ELR (cell line): ENCODE data around the gene TMEM267.
"Not testable (repeated sequence)": the region's sequence is repeated elsewhere in the genome, so short reads cannot be mapped to it uniquely, and the experiment has no call there.

Experiments used
- DNase-seq: peaks from one replicate; pipeline ENCODE4 v3.0.0-alpha.2; 2015; ENCODE audit warnings: low read depth

The TMEM267 gene

DNA sequence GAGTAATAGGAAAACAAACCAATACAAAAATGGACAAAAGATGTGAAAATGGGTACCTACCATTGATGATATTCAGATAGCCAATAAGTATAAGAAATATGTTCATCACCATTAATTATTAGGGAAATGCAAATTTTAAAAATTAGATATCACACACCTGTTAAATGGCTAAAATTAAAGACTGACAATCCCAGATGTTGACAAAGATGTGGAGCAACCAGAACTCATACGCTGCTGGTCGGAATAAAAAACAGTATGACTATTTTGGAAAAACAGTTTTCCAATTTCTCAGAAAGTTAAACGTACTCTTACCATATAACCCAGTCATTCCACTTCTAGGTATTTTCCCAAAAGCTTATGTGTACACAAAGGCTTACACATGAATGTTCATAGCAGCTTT lies 27.1 kb downstream of the TMEM267 start:
- no peak for DNase-seq

- not testable (repeated sequence) for DNase-seq
These were observed 42.1 kb downstream of the TMEM267 start for GRCh38 chr5:43441575-43441974.

DNA sequence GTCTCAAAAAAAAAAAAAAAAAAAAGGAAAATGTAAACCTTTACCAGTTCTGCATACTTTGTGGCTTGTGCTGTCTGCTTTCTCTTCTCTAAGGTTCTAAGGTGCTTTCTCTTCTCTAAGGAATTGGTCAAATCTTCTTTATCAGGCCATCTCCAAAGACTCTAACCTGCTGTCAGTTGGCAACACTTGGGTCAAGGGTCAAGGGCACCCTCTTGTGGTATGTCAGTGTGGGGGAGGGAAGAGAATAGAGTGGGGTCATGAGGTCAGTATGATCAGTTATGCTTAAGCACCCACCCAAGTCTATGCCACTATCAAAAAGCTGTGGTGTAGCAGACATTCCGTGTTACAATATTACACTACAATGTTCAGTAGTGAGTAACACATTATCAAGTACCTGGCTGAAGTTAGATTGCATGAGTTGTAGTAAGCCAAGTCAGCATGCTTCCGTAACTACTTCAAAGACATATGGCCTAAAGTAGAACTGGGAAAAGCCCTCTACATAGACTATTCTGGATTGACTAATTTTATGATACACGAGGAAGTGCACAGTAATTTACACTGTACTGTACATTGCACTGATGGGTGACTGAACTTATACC lies 46.5 kb downstream of the TMEM267 start:
- DNase-seq: no peak

GRCh38 chr5:43433382-43433781 lies 50.3 kb downstream of the TMEM267 start:
- DNase-seq: no peak

- no peak for DNase-seq
These were observed 50.9 kb downstream of the TMEM267 start for GRCh38 chr5:43432486-43433375.

- DNase-seq: no peak
These were observed 54.0 kb downstream of the TMEM267 start for GRCh38 chr5:43429706-43430105.

DNA sequence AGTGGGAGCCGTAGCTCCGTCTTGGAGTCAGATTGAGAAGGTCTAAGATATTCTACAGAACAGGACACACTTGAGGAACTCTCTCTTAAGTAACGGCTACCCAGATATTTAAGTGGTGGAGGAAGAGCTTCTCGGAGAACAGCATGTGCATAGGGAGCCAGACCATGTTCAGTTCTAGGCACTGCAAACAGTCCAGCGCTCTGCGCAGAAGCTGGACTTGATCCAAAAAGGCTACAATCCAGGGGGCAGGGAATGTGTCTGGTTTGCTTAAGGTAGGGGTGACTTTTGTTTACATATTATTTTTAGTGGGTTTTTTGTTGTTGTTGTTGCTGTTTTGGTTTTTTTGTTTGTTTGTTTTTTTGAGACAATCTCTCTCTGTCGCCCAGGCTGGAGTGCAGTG lies 54.6 kb downstream of the TMEM267 start:
- DNase-seq: no peak

DNA sequence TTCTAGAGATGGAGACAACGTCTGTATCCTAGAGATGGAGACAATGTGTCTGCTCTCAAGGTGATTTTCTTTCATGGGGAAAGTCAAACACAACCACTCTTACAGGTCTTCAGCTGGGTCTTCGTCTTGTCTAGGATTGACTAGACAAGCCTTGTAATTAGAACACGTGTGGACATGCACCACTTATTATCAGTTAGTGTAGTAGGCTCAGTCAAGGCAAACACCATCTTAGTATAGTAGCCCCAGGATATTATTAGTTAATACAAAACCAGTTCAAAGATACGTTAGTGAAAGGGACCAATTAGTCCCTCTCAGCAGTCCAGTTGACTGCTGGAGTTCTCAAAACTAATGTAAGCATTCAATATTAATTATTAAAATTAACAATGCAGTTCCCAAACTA lies 56.4 kb downstream of the TMEM267 start:
- no peak for DNase-seq

DNA sequence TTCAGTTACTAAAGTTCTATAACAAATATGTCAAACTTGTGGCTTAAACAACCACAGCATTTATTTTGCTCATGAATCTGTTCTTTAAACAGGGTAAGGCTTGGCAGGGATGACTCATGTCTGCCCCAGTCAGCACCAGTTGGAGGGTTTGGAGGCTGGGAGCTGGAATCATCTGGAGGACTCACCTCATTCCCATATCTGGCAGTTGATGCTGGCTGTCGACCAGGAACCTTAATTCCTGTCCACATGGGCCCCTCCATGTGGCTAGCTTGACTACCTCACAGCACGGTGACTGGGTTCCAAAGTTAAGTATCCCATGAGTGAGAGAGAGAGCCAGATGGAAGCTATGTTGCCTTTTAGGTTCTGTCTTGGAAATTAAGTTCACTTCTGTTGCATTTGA lies 57.7 kb downstream of the TMEM267 start:
- peak; percentile 74 for DNase-seq

DNA sequence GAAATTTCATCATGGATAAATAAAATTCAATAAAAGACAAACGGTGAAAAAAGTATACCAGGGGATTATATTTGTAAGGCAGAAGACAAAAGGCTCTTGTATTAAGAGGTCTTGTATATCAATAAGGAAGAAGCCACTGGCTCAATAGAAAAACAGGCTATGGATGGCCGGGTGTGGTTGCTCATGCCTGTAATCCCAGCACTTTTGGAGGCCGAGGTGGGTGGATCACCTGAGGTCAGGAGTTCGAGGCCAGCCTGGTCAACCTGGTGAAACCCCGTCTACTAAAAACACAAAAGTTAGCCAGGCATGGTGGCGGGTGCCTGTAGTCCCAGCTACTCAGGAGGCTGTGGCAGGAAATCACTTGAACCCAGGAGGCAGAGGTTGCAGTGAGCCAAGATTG lies 60.6 kb downstream of the TMEM267 start:
- DNase-seq: not testable (repeated sequence)

GRCh38 chr5:43422143-43422542 lies 61.5 kb downstream of the TMEM267 start:
- DNase-seq: peak; percentile 22

- DNase-seq: no peak
These were observed 62.1 kb downstream of the TMEM267 start for GRCh38 chr5:43421450-43422133.

DNA sequence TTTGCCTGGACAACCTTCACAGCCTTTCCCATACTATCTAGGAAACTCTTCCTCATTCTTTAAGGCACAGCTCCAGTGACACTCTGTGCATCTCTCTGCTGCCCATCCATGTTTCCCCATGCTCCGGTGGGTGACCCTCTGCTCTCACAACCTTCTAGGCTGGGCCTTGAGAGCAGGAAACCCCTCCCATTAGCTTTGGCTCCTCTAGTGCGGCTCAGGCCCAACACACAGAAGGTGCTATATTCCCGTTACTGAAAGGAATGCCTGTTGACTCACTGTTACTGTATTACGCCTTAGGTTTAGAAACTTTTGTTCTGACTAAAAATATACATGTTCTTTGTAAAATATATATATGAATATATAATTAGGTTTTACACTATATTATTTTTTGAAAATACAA lies 63.4 kb downstream of the TMEM267 start:
- DNase-seq: no peak

GRCh38 chr5:43418561-43418960 lies 65.1 kb downstream of the TMEM267 start:
- DNase-seq: no peak

DNA sequence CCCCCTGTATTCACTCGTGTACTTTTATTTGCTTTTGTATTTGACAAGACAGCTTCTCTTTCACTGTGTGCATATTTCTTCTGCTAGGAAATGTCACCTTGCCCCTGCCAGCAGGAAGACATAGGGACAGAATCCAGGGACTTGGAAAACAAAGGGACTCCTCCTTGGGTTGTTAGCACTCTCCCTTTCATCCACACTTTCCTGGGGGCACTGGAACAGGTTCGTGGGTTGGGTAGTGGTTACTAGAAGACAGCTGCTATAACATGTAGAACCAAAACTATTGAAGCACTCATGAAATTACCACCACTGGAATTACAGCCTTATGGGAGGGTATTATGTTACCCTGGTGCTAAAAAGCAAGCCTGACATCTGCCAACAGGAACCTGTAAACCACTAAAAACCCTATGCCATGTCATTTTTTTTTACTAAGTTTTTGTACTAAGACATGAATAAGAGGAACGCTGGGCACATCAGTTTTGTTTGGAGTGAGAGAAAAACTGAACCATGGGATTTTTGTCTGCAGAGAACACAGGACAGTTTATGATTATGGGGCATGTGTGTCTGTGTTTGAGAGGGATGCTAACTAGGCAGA lies 66.8 kb downstream of the TMEM267 start:
- DNase-seq: no peak

DNA sequence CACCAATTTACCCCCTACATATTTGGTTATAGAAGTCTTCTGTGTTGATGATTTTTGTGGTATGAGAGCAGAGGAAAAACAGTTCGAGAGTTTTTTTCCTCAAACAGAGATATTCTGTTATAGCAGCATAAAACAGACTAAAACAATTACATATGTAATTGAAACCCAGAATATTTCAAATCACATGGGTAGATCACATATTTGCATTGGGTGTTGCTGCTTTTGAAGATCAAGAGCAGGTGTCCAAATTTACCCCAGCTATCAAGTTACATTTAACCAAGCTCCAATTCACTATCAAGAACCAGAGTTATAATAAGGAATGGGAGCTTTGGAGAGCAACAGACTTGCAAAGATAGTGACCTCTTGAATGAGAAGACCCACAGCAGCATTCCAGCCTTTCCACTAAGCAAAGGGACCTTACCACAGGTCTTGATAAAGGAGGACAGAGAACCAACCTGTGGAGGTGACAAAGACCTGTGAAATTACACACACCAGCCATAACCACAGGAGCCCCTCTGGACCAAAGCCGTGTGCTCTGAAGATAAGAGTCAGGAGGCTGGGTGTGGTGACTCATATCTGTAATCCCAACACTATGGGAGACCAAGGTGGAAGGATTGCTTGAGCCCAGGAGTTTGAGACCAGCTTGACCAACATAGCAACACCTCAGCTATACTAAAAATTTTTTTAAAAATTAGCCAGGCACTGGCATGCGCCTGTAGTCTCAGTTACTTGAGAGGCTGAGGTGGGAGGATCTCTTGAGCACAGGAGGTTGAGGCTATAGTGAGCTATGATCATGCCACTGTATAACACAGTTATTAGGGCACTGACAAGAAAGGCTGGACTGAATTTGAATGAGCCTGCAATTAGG lies 67.5 kb downstream of the TMEM267 start:
- peak; percentile 8 for DNase-seq

GRCh38 chr5:43413966-43414365 lies 69.7 kb downstream of the TMEM267 start:
- DNase-seq: no peak

DNA sequence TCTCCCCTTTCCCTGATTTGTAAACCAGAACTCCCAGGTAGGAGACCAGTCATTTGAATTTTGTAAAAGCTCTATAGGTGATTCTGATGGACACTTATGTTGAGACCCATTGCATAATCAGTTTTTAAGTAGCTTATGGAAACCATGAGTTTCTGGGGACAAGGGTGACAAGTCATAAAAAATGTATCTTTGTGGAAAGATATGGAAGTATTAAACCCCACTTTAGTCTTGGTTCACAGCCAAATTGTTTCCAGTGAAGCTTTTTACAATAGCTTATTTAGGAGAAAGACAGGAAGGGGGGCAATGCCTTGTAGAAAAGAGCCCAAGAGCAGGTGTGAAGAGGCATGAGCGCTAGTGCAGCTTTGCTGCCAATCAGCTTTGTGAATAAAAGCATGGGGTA lies 71.0 kb downstream of the TMEM267 start:
- DNase-seq: no peak

GRCh38 chr5:43412156-43412555 lies 71.5 kb downstream of the TMEM267 start, which contains the start of gene CCL28:
TSS of gene CCL28 (minus strand) at chr5:43412391. CDS start at chr5:43412316, 75 bp downstream.
- no peak for DNase-seq

- no peak for DNase-seq
These were observed 72.2 kb downstream of the TMEM267 start for GRCh38 chr5:43411495-43411894.

GRCh38 chr5:43410414-43410813 lies 73.3 kb downstream of the TMEM267 start:
- no peak for DNase-seq
